ENCODE data around the gene ADAMTS15. TPM values are rescaled to one million over a fixed set of nuclear protein-coding genes. Genes with fewer than 3 reads are reported as not detected.

The ADAMTS15 gene
- total and polyA plus RNA-seq, 2 donors (not counting 1 experiment from before 2014, with no cell fraction given) = 18.2 to 24.9 TPM

DNA sequence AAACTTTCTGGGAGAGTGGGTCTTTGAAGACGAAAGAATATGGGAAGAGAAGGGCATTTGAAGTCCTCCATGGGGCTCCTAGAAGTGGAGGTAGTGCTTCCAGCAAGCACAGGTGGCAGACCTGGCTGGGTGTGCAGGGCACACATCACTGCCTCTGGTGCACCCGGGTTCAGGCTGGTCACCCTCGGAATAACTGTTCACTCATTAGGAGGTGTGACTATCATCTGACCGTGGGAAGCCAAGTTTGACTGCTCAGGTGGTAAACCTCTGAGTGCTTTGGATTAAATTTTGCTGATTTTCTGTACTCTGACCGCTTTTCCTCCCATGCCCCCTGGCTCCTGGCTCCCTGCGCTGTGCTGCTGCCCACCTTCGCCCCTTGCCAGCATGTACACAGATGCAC is 11.1 kb downstream of the ADAMTS15 start:
- no peak overlapping the region for H3K9ac ChIP-seq (ENCODE audit: insufficient read depth, low read length)
- H3K4me1 ChIP-seq (ENCODE audit: control insufficient read depth, extremely low read depth, insufficient read depth, low read length) = peaks cover 8% of the 10 kb centered on the region
- H3K79me2 ChIP-seq (ENCODE audit: control insufficient read depth, insufficient read depth, low read length) = peaks cover 42% of the 10 kb centered on the region
- no peak overlapping the region for H3K4me2 ChIP-seq (ENCODE audit: extremely low read depth, insufficient read depth, low read length)
- no peaks in the 10 kb centered on the region for H3K27me3 ChIP-seq (ENCODE audit: control insufficient read depth, insufficient read depth, low read length)
- DNase-seq (ENCODE audit: low read depth in 2 of 2) = no peak
- no peak for TF ChIP-seq EZH2 (IDR thresholded peaks at IDR 0.05; ENCODE audit: low read length, missing control alignments)
- TF ChIP-seq, protein P1, sequence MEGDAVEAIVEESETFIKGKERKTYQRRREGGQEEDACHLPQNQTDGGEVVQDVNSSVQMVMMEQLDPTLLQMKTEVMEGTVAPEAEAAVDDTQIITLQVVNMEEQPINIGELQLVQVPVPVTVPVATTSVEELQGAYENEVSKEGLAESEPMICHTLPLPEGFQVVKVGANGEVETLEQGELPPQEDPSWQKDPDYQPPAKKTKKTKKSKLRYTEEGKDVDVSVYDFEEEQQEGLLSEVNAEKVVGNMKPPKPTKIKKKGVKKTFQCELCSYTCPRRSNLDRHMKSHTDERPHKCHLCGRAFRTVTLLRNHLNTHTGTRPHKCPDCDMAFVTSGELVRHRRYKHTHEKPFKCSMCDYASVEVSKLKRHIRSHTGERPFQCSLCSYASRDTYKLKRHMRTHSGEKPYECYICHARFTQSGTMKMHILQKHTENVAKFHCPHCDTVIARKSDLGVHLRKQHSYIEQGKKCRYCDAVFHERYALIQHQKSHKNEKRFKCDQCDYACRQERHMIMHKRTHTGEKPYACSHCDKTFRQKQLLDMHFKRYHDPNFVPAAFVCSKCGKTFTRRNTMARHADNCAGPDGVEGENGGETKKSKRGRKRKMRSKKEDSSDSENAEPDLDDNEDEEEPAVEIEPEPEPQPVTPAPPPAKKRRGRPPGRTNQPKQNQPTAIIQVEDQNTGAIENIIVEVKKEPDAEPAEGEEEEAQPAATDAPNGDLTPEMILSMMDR (conservative IDR thresholded peaks at IDR 0.05 in 1 of 2, IDR thresholded peaks at IDR 0.05 in 1 of 2; ENCODE audit: low read depth in 1 of 2, low read length in 2 of 2) = no peak
- H2AFZ ChIP-seq (ENCODE audit: low read length) = no peak overlapping the region
- no peak overlapping the region for H3K27ac ChIP-seq (ENCODE audit: insufficient read depth, low read length)
- H3K4me3 ChIP-seq (replicated peaks in 1 of 4; ENCODE audit: control extremely low read depth in 1 of 4, insufficient read depth in 1 of 4, low read depth in 3 of 4, low read length in 4 of 4) = no peak overlapping the region
- H3K9me3 ChIP-seq (ENCODE audit: control insufficient read depth, insufficient read depth, low read depth, low read length) = no peaks in the 10 kb centered on the region
- no peaks in the 10 kb centered on the region for H4K20me1 ChIP-seq (ENCODE audit: control insufficient read depth, extremely low read depth, insufficient read depth, low read length)
- peaks cover 30% of the 10 kb centered on the region for H3K36me3 ChIP-seq (ENCODE audit: control insufficient read depth, insufficient read depth, low read length)

DNA sequence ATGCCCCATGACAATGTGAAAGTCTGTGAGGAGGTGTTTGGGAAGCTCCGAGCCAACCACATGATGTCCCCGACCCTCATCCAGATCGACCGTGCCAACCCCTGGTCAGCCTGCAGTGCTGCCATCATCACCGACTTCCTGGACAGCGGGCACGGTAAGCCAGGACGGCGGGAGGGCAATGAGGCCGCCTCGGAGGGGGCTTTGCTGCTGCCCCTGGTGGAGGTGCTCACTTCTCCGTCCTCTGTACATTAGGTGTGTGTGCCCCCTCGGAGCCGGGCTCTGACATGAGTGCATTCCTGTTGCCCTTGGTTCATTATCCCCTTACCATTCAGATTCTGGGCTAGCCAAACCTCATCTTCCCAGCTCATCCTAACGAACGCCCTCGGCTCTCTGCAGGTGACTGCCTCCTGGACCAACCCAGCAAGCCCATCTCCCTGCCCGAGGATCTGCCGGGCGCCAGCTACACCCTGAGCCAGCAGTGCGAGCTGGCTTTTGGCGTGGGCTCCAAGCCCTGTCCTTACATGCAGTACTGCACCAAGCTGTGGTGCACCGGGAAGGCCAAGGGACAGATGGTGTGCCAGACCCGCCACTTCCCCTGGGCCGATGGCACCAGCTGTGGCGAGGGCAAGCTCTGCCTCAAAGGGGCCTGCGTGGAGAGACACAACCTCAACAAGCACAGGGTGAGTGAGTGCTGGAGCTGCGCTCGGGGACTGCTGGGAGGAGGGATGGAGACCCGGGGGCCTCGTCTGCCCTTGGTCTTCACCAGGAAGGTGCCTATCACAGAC is 13.8 kb downstream of the ADAMTS15 start:
- H3K27ac ChIP-seq (ENCODE audit: insufficient read depth, low read length) = no peak overlapping the region
- no peak for DNase-seq (ENCODE audit: low read depth in 2 of 2)
- H3K4me2 ChIP-seq (ENCODE audit: extremely low read depth, insufficient read depth, low read length) = no peak overlapping the region
- no peak overlapping the region for H3K4me3 ChIP-seq (replicated peaks in 1 of 4; ENCODE audit: control extremely low read depth in 1 of 4, insufficient read depth in 1 of 4, low read depth in 3 of 4, low read length in 4 of 4)
- TF ChIP-seq, protein P1 (conservative IDR thresholded peaks at IDR 0.05 in 1 of 2, IDR thresholded peaks at IDR 0.05 in 1 of 2; ENCODE audit: low read depth in 1 of 2, low read length in 2 of 2) = no peak
- TF ChIP-seq EZH2 (IDR thresholded peaks at IDR 0.05; ENCODE audit: low read length, missing control alignments) = no peak
- no peaks in the 10 kb centered on the region for H4K20me1 ChIP-seq (ENCODE audit: control insufficient read depth, extremely low read depth, insufficient read depth, low read length)
- peaks cover 20% of the 10 kb centered on the region for H3K79me2 ChIP-seq (ENCODE audit: control insufficient read depth, insufficient read depth, low read length)
- H3K36me3 ChIP-seq (ENCODE audit: control insufficient read depth, insufficient read depth, low read length) = peaks cover 36% of the 10 kb centered on the region
- no peak overlapping the region for H2AFZ ChIP-seq (ENCODE audit: low read length)
- no peaks in the 10 kb centered on the region for H3K27me3 ChIP-seq (ENCODE audit: control insufficient read depth, insufficient read depth, low read length)
- H3K4me1 ChIP-seq (ENCODE audit: control insufficient read depth, extremely low read depth, insufficient read depth, low read length) = peaks cover 2% of the 10 kb centered on the region
- H3K9me3 ChIP-seq (ENCODE audit: control insufficient read depth, insufficient read depth, low read depth, low read length) = no peaks in the 10 kb centered on the region
- H3K9ac ChIP-seq (ENCODE audit: insufficient read depth, low read length) = no peak overlapping the region

DNA sequence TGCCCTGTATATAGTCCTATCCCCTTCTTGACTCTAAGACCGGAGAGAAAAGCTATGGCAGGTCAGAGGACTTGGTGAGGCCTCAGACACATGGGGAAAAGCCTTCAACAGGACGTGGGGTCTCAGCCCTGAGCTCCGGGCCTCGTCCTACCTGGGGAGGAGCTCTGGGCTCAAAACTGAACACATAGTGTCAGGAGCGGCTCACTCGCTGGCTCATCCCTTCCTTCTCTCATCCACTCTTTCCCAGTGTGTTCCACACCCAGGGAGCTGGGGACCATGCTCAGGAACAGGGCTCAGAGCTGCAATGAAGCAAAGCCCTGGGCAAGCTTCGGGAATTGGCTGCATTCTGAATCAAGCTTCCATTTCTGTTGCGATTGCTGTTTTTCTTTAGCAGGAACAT is 14.5 kb downstream of the ADAMTS15 start:
- no peaks in the 10 kb centered on the region for H4K20me1 ChIP-seq (ENCODE audit: control insufficient read depth, extremely low read depth, insufficient read depth, low read length)
- no peaks in the 10 kb centered on the region for H3K9me3 ChIP-seq (ENCODE audit: control insufficient read depth, insufficient read depth, low read depth, low read length)
- no peak overlapping the region for H3K9ac ChIP-seq (ENCODE audit: insufficient read depth, low read length)
- TF ChIP-seq, protein P1 (conservative IDR thresholded peaks at IDR 0.05 in 1 of 2, IDR thresholded peaks at IDR 0.05 in 1 of 2; ENCODE audit: low read depth in 1 of 2, low read length in 2 of 2) = no peak
- TF ChIP-seq EZH2 (IDR thresholded peaks at IDR 0.05; ENCODE audit: low read length, missing control alignments) = no peak
- DNase-seq (ENCODE audit: low read depth in 2 of 2) = no peak
- H3K4me3 ChIP-seq (replicated peaks in 1 of 4; ENCODE audit: control extremely low read depth in 1 of 4, insufficient read depth in 1 of 4, low read depth in 3 of 4, low read length in 4 of 4) = no peak overlapping the region
- no peak overlapping the region for H3K27ac ChIP-seq (ENCODE audit: insufficient read depth, low read length)
- peaks cover 15% of the 10 kb centered on the region for H3K79me2 ChIP-seq (ENCODE audit: control insufficient read depth, insufficient read depth, low read length)
- no peaks in the 10 kb centered on the region for H3K27me3 ChIP-seq (ENCODE audit: control insufficient read depth, insufficient read depth, low read length)
- no peaks in the 10 kb centered on the region for H3K4me1 ChIP-seq (ENCODE audit: control insufficient read depth, extremely low read depth, insufficient read depth, low read length)
- no peak overlapping the region for H2AFZ ChIP-seq (ENCODE audit: low read length)
- H3K36me3 ChIP-seq (ENCODE audit: control insufficient read depth, insufficient read depth, low read length) = peaks cover 40% of the 10 kb centered on the region
- H3K4me2 ChIP-seq (ENCODE audit: extremely low read depth, insufficient read depth, low read length) = no peak overlapping the region
